Measurements from ENCODE around the gene TSC1.

The TSC1 gene

GRCh38 chr9:132842124-132843044 lies 102.0 kb downstream of the TSC1 start:
- no peaks in the 10 kb centered on the region for H3K27me3 Mint-ChIP-seq

More at GRCh38 chr9:132842124-132843044, 102.0 kb downstream of the TSC1 start:
- Mint-ChIP-seq H3K4me1 (ENCODE audit: low read depth) (no peaks in the 10 kb centered on the region), H3K36me3 (ENCODE audit: low read depth) (no peaks in the 10 kb centered on the region), H3K27ac (no peak overlapping the region), H3K4me3 (no peak overlapping the region), H3K9me3 (no peaks in the 10 kb centered on the region)
- intact Hi-C loops (cut with micrococcal nuclease), result no loop called here
